Measurements from ENCODE around the gene NTRK1.

DNA sequence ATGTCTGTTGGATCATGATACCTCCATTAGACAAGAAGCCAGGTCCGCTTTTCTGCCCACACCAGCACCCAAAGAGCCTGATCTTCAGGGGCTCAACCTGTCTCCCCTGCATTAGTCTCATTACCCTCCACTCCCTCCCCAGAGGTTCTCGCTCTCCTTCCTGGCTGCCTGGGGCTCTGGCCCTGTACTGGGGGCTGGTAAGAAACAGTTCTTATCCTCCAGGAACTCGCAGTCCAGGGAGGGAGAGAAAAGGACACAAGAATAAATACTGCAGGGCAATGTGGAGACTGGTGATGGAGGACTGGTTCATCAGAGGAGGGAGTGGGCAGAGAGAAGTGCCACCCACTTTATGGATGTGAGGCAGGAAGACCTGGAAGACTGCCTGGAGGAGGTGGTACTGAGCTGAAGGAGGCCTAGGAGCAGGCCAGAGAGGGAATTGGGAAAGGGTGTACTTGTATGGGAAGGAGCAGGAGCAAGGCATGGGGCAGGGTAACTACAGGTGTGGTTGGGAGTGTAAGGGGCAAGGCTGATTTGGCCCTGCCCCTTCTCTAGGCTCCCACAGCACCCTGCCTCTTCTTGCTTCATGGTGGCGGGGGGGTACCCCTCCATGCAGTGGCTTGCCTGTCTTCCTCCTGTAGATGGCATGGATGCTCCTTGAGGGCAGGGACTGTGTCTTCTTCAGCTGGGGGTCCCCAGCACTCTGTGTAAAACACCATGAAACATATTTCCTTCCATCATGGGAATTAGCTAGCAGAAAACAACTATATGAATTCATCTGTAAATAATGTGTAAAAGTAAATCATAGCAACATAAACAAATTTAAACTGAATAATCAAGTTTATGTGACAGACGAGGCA, 64.7 kb downstream of the NTRK1 start:
- TF ChIP-seq POLR2A (IDR thresholded peaks at IDR 0.05) (no peak), CTCF (IDR thresholded peaks at IDR 0.05) (no peak)
